NCI-H226 (cell line): ENCODE results near the gene CLEC16A.

Source experiments
- DNase-seq: peaks from one replicate; pipeline ENCODE4 v3.0.0-alpha.2; 2015

Gene CLEC16A

GRCh38 chr16:11145173-11145818 lies 200.9 kb downstream of the CLEC16A start:
- DNase-seq = no peak

- no peak for DNase-seq
These were observed 201.5 kb downstream of the CLEC16A start for GRCh38 chr16:11145819-11146211.

GRCh38 chr16:11147033-11147753 lies 202.8 kb downstream of the CLEC16A start:
- DNase-seq = no peak

GRCh38 chr16:11147754-11148444 lies 203.5 kb downstream of the CLEC16A start:
- no peak for DNase-seq

- no peak for DNase-seq
These were observed 204.8 kb downstream of the CLEC16A start for GRCh38 chr16:11149011-11149616.

GRCh38 chr16:11150190-11150589 lies 205.8 kb downstream of the CLEC16A start:
- DNase-seq = no peak

- DNase-seq = no peak
These were observed 207.0 kb downstream of the CLEC16A start for GRCh38 chr16:11151156-11151884.

- DNase-seq = no peak
These were observed 207.7 kb downstream of the CLEC16A start for GRCh38 chr16:11151885-11152629.

- no peak for DNase-seq
These were observed 208.4 kb downstream of the CLEC16A start for GRCh38 chr16:11152677-11153331.

GRCh38 chr16:11155284-11155806 lies 211.0 kb downstream of the CLEC16A start:
- DNase-seq = no peak

- no peak for DNase-seq
These were observed 212.0 kb downstream of the CLEC16A start for GRCh38 chr16:11156401-11156800.

GRCh38 chr16:11157143-11157542 lies 212.8 kb downstream of the CLEC16A start:
- DNase-seq = no peak

GRCh38 chr16:11158018-11158417 lies 213.7 kb downstream of the CLEC16A start:
- no peak for DNase-seq

GRCh38 chr16:11159282-11159681 lies 214.9 kb downstream of the CLEC16A start:
- no peak for DNase-seq

- DNase-seq = no peak
These were observed 216.3 kb downstream of the CLEC16A start for GRCh38 chr16:11160676-11161115.

GRCh38 chr16:11161439-11161838 lies 217.1 kb downstream of the CLEC16A start:
- no peak for DNase-seq

GRCh38 chr16:11161974-11162373 lies 217.6 kb downstream of the CLEC16A start:
- no peak for DNase-seq

GRCh38 chr16:11162586-11163268 lies 218.4 kb downstream of the CLEC16A start:
- DNase-seq = no peak

- DNase-seq = no peak
These were observed 219.4 kb downstream of the CLEC16A start for GRCh38 chr16:11163761-11164261.
